WTC11 (cell line): ENCODE data around the gene OOSP1. TPM values are rescaled to one million over a fixed set of nuclear protein-coding genes. Genes with fewer than 3 reads are reported as not detected.
A peak's percentile ranks its signal among the peaks of the same experiment; 100 is the strongest.

Source experiments
- ATAC-seq: fragments of 200-7000 bp; cut with Tn5 transposase; 2 replicates; pipeline ENCODE4 v1.10.0; 2021; ENCODE audit warnings: mild to moderate bottlenecking, moderate library complexity
- CTCF ChIA-PET: fragments of 300-600 bp; sonication (Branson Sonifier 250); formaldehyde crosslinking; loops from one replicate; lab custom pipeline; 2021; ENCODE audit warnings: antibody characterized with exemption; lab: Charles Lee
- POLR2A ChIA-PET: fragments of 350-600 bp; sonication (Branson Sonifier 250); formaldehyde crosslinking; loops from one replicate; lab custom pipeline; 2021; ENCODE audit warnings: antibody characterized with exemption; lab: Charles Lee
- DNase-seq: peaks from one replicate; pipeline ENCODE4 v3.0.0; 2021; ENCODE audit warnings: low spot score
- H3K27ac Mint-ChIP-seq: 2 replicates; pipeline ENCODE4 v1.8.0; 2021; ENCODE audit warnings: mixed read lengths
- H3K27me3 Mint-ChIP-seq: 2 replicates; pipeline ENCODE4 v1.8.0; 2021; ENCODE audit warnings: low read depth, mild to moderate bottlenecking, moderate library complexity, mixed read lengths
- H3K36me3 Mint-ChIP-seq: 2 replicates; pipeline ENCODE4 v1.8.0; 2021; ENCODE audit warnings: mixed read lengths
- H3K4me1 Mint-ChIP-seq: 2 replicates; pipeline ENCODE4 v1.8.0; 2022; ENCODE audit warnings: mixed read lengths
- H3K4me3 Mint-ChIP-seq: 2 replicates; pipeline ENCODE4 v1.8.0; 2021; ENCODE audit warnings: mild to moderate bottlenecking, moderate library complexity, mixed read lengths
- H3K9me3 Mint-ChIP-seq: 2 replicates; pipeline ENCODE4 v1.8.0; 2021; ENCODE audit warnings: mixed read lengths
- CDX4 ChIP-seq: fragments of 250-450 bp; sonication (Bioruptor Pico); IDR thresholded peaks from 2 replicates; pipeline ENCODE4 v1.9.0; 2021; ENCODE audit warnings: moderate library complexity, mild to moderate bottlenecking, inconsistent platforms, borderline replicate concordance
- ESRRA ChIP-seq: sonication (generic); formaldehyde crosslinking; IDR thresholded peaks from 2 replicates; pipeline ENCODE4 v1.8.1; 2022; ENCODE audit warnings: mild to moderate bottlenecking, missing genetic modification reagents, borderline replicate concordance
- GABPB1 ChIP-seq: sonication (generic); formaldehyde crosslinking; IDR thresholded peaks from 2 replicates; pipeline ENCODE4 v1.8.1; 2023; ENCODE audit warnings: mild to moderate bottlenecking, missing genetic modification reagents
- NFATC4 ChIP-seq: fragments of 250-450 bp; sonication (Bioruptor Pico); IDR thresholded peaks from 2 replicates; pipeline ENCODE4 v1.9.0; 2021; ENCODE audit warnings: mild to moderate bottlenecking
- NFYB ChIP-seq: sonication (generic); formaldehyde crosslinking; conservative IDR thresholded peaks from 2 replicates; pipeline ENCODE4 v1.8.0; 2022; ENCODE audit warnings: low read depth, missing genetic modification reagents
- OVOL2 ChIP-seq: fragments of 250-450 bp; sonication (Bioruptor Pico); IDR thresholded peaks from 2 replicates; pipeline ENCODE4 v1.9.0; 2021; ENCODE audit warnings: mild to moderate bottlenecking, borderline replicate concordance
- PREB ChIP-seq: sonication (generic); formaldehyde crosslinking; IDR thresholded peaks from 2 replicates; pipeline ENCODE4 v1.8.1; 2022; ENCODE audit warnings: mild to moderate bottlenecking, missing genetic modification reagents, moderate library complexity, borderline replicate concordance
- RORB ChIP-seq: fragments of 250-450 bp; sonication (Bioruptor Pico); IDR thresholded peaks from 2 replicates; pipeline ENCODE4 v1.9.0; 2021; ENCODE audit warnings: mild to moderate bottlenecking
- SMAD3 ChIP-seq: sonication (generic); formaldehyde crosslinking; IDR thresholded peaks from 2 replicates; pipeline ENCODE4 v1.8.0; 2022; ENCODE audit warnings: missing genetic modification reagents, mild to moderate bottlenecking, borderline replicate concordance
- USF2 ChIP-seq: sonication (generic); formaldehyde crosslinking; IDR thresholded peaks from 2 replicates; pipeline ENCODE4 v1.8.1; 2023; ENCODE audit warnings: mild to moderate bottlenecking, missing genetic modification reagents, moderate library complexity
- ZBTB21 ChIP-seq: sonication (generic); formaldehyde crosslinking; IDR thresholded peaks from 2 replicates; pipeline ENCODE4 v1.8.1; 2023; ENCODE audit warnings: mild to moderate bottlenecking, missing genetic modification reagents, borderline replicate concordance
- ZMAT4 ChIP-seq: fragments of 250-450 bp; sonication (Bioruptor Pico); IDR thresholded peaks from 2 replicates; pipeline ENCODE4 v1.9.0; 2021; ENCODE audit warnings: mild to moderate bottlenecking
- ZNF121 ChIP-seq: sonication (generic); formaldehyde crosslinking; IDR thresholded peaks from 2 replicates; pipeline ENCODE4 v1.8.0; 2023; ENCODE audit warnings: missing genetic modification reagents
- ZNF317 ChIP-seq: sonication (generic); formaldehyde crosslinking; IDR thresholded peaks from 2 replicates; pipeline ENCODE4 v1.8.1; 2023; ENCODE audit warnings: low read depth, mild to moderate bottlenecking, moderate library complexity, missing genetic modification reagents, borderline replicate concordance
- ZNF423 ChIP-seq: fragments of 250-450 bp; sonication (Bioruptor Pico); IDR thresholded peaks from 2 replicates; pipeline ENCODE4 v2.1.2; 2022; ENCODE audit warnings: mild to moderate bottlenecking, moderate library complexity
- ZNF532 ChIP-seq: fragments of 250-450 bp; sonication (Bioruptor Pico); IDR thresholded peaks from 2 replicates; pipeline ENCODE4 v1.9.0; 2021; ENCODE audit warnings: mild to moderate bottlenecking, borderline replicate concordance
- total RNA-seq: library from RNA; stranded (reverse); gene quantifications from 3 replicates; pipeline ENCODE4 v1.2.3, GENCODE V29; 2021

Gene OOSP1
- total RNA-seq, 1 experiment from 2014 or later: not detected

- H3K4me1 Mint-ChIP-seq: peaks cover 22% of the 10 kb centered on the region
- DNase-seq: no peak
- no peak overlapping the region for H3K4me3 Mint-ChIP-seq
- no peak overlapping the region for H3K27ac Mint-ChIP-seq
- CTCF ChIA-PET: no interaction called here
- no peak for ATAC-seq
- POLR2A ChIA-PET: no interaction called here
- TF ChIP-seq OVOL2 (no peak), ESRRA (no peak), ZNF532 (CRISPR knock-in tag) (no peak)
- H3K36me3 Mint-ChIP-seq: peaks cover 5% of the 10 kb centered on the region
- peaks cover 18% of the 10 kb centered on the region for H3K9me3 Mint-ChIP-seq
- H3K27me3 Mint-ChIP-seq: no peaks in the 10 kb centered on the region
Observed at GRCh38 chr11:59894616-59895015, 43.6 kb upstream of the OOSP1 start.

- H3K36me3 Mint-ChIP-seq: no peaks in the 10 kb centered on the region
- TF ChIP-seq ZNF317 (CRISPR knock-in tag) (no peak), ZNF423 (CRISPR knock-in tag) (no peak), NFATC4 (CRISPR knock-in tag) (no peak)
- TF ChIP-seq, all 79 proteins: peak for 0
- CTCF ChIA-PET: no interaction called here
- POLR2A ChIA-PET: no interaction called here
- peaks cover 5% of the 10 kb centered on the region; the same call in 1 of the 2 replicates for H3K9me3 Mint-ChIP-seq
- ATAC-seq: no peak
- no peak overlapping the region for H3K27ac Mint-ChIP-seq
- DNase-seq: no peak
- H3K4me1 Mint-ChIP-seq: peaks cover 15% of the 10 kb centered on the region
- no peak overlapping the region for H3K4me3 Mint-ChIP-seq
- H3K27me3 Mint-ChIP-seq: no peaks in the 10 kb centered on the region
Observed at GRCh38 chr11:59898046-59898445, 40.2 kb upstream of the OOSP1 start.

- POLR2A ChIA-PET: no interaction called here
- TF ChIP-seq SMAD3 (CRISPR knock-in tag) (no peak), NFYB (no peak), ZMAT4 (CRISPR knock-in tag) (no peak), GABPB1 (CRISPR knock-in tag) (no peak), CDX4 (CRISPR knock-in tag) (no peak), PREB (CRISPR knock-in tag) (no peak), NFATC4 (CRISPR knock-in tag) (no peak), ZBTB21 (CRISPR knock-in tag) (no peak), RORB (no peak)
- Mint-ChIP-seq H3K4me3 (no peak overlapping the region), H3K4me1 (peaks cover 15% of the 10 kb centered on the region), H3K27me3 (no peaks in the 10 kb centered on the region), H3K9me3 (peaks cover 8% of the 10 kb centered on the region), H3K36me3 (no peaks in the 10 kb centered on the region), H3K27ac (no peak overlapping the region)
- CTCF ChIA-PET: interaction anchor here (0.6 kb wide), 1 partner anchor 15 kb away, joined by 3 read pairs; no protein-coding TSS in a partner anchor
- no peak for ATAC-seq
- no peak for DNase-seq
Observed at GRCh38 chr11:59898650-59899049, 39.6 kb upstream of the OOSP1 start.

- peaks cover 8% of the 10 kb centered on the region for H3K9me3 Mint-ChIP-seq
- no peak overlapping the region for H3K27ac Mint-ChIP-seq
- CTCF ChIA-PET: no interaction called here
- TF ChIP-seq USF2 (CRISPR knock-in tag) (no peak), ZNF121 (CRISPR knock-in tag) (0 out of 2 replicates have a peak, but pooled peaks have one; percentile 19)
- H3K4me1 Mint-ChIP-seq: peaks cover 15% of the 10 kb centered on the region
- POLR2A ChIA-PET: no interaction called here
- DNase-seq: no peak
- H3K27me3 Mint-ChIP-seq: no peaks in the 10 kb centered on the region
- peak; percentile 80 for ATAC-seq
- H3K36me3 Mint-ChIP-seq: no peaks in the 10 kb centered on the region
- H3K4me3 Mint-ChIP-seq: no peak overlapping the region
Observed at GRCh38 chr11:59899532-59899931, 38.7 kb upstream of the OOSP1 start.
